ENCODE measurements around the gene MBD5.
"Not testable (repeated sequence)": the region's sequence is repeated elsewhere in the genome, so short reads cannot be mapped to it uniquely, and the experiment has no call there.

MBD5 gene

DNA sequence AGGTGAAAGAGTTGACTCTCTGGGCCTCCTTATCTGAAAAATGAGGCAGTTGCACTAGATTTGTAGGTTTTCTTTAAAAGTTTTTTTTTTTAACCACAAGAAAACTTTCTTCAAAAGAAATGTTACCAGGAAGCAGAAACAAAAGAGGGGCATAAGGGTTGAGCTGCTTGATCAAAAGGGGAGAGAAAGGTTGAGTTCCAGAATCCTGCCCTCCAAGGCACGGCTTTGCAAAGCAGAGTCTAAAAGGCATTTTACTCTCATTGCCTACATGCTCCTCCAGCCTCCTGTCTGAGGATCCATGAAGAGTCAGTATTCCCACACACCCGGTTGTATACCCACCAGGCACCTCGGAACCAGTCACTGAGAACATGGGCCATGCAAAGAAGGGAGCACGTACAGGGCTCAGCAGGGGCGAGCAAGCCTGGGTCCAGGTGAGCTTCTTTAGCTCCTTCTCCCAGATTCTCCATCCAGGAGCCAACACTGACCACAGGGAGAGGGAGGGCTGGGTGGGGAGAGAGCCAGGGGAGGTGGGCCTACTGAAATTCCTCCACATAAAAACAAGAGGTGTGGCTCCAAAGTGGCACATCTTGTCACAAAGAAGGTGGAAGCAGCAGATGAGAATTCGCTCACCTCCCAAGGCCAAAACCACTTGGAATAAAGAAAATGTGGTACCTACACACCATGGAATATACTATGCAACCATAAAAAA is 507.6 kb downstream of the MBD5 start:
- peak; percentile 40 for DNase-seq

DNA sequence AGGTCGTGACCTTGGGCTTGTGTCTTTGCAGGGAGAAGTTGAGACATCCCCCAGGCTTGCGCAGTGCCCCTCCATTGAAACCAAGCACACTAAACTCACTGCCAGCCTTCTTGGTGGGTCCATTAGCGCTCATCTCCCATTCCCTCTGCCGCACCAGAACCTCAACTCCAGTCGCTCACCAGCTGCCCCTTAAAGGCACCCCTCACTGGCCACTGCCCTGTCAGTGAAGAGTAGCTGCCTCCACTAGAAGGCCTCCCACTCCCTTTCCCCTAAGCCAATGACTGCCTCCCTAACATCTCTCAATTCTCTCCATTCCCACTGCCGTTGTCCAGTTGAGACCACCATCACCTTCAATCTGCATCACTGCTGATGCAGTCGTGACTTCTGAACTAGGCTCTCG is 508.9 kb downstream of the MBD5 start:
- DNase-seq = no peak

DNA sequence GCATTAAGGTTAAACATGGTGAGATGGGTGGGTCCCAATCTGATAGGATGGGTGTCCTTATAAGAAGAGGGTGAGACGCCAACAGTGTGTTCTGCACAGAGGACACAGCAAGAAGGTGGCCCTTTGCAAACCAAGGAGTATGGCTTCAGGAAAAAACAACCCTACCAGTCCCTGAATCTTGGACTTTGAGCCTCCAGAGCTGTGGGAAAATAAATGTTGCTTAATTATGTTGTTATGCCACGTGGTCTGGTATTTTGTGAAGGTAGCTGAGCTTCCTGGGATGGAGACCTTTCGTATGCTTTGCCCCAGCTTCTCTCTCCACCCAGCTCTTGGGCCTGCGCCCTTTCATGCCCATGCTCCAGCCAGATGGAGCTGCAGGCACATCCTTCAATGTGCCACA is 509.5 kb downstream of the MBD5 start:
- no peak for DNase-seq

DNA sequence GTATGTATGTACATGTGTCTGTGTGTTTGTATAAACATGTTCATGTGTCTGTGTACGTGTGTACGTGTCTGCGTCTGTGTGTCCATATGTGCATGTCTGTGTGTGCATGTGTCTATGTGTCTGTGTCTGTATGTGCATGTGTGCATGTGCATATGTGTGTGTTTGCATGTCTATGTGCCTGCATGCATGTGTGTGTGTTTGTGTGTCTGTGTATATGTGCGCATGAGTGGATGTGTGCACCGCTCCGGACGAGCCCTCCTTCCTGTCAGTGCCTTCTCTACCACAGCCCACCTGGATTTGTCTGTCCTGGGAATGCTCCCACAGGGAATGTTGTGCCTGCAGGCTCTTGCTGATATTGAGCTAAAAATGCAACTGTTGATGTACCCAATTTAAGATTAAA is 510.3 kb downstream of the MBD5 start:
- no peak for DNase-seq

DNA sequence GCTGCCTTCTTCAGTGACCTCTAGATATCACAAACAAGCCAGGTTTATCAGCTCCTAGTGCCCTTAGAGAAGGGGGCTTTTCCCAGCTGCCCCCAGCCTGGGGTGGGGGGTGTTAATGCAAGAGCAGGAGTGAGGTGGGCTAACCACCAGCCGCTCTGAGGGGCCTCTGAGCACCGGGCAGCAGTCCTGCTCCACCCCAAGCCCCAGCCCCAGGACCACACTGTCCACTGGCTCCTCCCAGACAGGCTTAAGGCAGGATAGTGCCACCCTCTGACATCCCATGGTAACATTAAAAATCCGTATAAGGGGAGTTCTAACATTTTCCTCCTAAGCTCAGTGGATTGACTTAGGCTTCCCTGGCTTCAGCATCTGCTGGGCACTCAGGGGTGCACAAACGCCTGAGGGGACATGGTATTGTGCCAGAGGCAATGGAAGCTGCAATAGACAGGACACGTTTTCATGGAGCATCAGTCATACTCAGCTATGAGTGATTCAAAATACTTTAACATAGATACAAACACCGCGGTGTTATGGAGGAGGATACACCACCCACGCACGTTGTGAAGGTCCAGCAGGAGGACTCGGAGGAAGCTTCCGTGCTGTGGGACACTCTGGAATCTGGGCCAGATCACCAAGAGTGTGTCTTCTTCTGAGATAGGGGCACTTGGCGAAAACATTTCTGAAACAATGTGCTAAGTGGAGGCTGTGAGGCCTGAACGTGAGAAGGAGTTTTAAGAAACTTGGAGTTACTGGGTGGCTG is 511.0 kb downstream of the MBD5 start:
- DNase-seq = no peak

DNA sequence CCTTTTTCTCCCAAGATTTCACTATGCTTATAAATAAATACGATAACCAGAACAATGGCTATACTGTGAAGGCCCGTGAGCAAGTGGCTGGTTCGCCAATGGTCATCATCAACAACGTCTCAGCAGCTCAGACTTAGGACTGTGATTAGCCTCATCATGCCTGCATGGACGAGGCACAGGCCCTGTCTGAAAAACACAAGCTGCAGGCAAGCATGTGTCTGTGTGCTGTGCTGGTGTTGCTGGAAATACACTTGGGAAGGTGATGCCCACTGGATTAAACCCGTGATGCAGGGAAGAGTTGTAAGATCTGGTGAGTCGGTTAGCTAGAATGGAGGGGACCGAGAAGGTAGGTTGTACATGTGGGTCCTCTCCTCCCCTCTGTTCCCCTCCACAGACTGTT is 512.1 kb downstream of the MBD5 start:
- no peak for DNase-seq

DNA sequence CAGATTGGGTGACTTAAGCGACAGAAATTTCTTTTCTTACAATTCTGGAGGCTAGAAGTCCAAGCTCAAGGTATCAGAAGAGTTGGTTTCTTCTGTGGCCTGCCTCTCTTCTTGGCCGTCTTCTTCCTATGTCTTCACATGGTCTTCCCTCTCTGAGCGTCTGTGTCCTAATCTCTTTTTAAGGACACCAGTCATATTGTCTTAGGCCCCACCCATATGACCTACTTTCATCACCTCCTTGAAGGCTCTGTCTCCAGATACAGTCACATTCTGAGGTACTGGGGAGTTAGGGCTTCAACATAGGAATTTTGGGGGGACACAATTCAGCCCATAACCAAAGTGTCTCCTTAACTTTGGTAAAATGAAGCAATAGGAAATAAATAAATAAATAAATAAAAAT is 512.8 kb downstream of the MBD5 start:
- no peak for DNase-seq

DNA sequence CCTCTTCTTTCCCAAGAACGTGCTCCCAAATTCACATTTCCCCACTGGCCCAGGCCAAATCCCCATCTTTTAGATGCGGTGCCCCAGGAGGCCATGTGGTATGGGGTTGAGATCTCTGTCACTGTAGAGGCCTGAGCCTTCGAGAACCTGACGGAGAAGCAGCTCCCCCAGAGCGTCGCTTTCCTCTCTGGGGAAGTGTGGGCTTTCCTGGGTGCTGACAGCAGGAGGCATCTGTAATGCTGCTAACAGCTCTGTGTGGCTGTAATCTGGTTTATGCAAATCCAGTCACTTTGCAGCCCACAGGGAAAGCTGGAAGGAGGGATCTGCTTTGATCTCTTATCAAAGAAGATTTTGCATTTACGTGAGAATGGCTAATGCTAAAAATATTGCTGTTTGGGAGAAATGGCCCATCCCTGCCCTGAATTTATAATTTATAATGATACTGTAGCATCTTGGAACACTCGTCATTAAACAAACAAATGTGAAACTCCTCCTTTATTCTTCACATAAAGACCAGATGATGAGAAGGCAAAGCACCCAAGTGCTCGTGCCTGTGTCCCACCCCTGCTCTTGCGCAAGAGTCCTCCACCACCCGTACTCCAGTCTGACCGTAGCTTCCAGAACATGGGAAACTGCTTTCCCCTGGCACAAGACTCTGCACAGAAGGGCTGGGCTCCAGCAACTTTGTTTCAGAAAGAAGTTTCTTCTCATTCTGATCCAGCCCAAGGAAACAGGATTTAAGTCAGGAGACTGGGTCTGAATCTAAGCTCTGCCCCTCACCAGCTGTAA is 513.7 kb downstream of the MBD5 start:
- no peak for DNase-seq

DNA sequence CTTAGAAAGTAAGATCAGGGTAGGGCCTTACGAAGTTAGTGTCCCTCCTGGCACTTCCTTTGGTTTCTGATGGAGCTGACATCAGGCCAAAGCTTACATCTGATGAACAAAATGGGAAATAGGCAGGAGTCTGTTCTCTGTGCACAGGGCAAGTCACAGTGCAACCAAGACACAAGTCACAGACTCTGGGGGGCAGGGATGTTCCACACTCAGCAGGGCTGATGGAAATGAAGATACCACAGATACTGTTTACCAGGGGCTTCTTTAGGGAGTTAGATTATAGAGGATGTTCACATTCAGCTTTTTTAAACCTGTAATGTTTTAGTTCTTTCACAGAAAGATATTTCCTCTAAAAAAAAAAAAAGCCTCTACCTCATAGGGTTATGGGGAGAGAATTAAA is 517.5 kb downstream of the MBD5 start:
- DNase-seq = no peak

DNA sequence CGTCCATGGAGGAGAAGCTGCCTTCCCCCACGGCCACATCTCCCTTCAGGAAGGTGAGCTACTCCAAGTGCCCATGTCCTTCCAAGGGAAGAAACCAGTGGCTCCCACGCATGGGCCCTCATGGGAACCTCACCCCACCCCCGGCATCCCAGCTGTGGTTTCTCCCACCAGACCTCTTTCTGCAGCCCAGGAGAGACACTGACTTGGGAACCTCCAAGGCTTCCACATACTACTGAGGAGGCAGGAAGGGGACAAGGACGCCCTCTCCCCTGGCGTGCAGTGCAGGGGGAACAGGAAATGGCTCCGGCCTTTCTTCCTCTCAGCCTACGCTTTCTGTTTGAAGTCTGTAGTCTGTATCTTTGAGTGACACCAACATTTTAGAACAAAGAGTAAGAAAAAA is 519.1 kb downstream of the MBD5 start:
- no peak for DNase-seq

DNA sequence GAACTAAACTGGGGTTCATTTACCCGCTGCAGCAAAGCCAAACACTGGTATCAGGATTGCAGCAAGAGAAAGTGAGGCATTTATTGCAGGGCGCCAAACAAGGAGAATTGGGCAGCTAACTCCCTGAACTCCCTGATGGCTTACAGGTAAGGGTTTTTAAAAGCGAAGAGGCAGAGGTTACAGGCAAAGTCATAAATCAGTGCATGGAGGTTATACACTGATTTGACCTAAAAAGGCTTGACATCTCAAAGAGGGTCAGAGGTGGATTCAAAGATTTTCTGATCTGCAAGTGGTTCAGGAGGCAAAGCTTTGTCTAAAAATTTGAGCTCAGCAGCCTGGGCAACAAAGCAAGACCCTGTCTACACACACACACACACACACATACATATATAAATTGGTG is 520.9 kb downstream of the MBD5 start:
- DNase-seq = no peak

DNA sequence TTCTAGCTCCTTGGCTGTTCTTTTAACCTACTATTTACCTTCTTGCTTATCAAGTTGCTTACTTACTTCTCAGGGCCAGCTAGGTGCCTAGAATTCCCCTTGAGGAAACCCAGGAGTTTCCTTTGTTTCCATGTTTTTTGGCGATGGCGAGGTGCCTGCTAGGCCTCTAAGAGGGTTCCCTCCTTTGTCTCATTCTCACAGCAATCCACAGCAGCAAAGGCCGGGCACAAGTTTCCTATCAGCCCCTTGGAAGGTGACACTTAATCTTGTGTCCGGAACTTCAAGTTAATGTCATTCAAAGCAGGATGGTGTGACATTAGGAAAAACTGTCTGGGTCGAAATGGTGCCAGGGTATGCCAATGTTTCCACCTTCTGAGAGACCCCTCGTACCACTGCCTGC is 521.7 kb downstream of the MBD5 start:
- DNase-seq = no peak

DNA sequence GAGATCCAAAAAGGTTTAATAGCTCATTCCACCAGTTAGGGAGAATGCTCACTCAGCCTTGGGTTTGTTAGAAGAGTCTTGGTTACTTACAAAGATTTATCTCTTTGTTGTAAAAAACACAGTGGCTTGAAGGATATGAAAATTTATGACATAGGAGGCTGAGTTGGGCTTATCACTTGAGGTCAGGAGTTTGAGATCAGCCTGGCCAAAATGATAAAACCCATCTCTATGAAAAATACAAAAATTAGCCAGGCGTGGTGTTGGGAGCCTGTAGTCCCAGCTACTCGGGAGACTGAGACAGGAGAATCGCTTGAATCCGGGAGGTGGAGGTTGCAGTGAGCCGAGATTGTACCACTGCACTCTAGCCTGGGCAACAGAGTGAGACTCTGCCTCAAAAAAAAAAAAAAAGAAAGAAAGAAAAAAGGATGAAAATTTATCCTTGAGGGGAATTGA is 522.2 kb downstream of the MBD5 start:
- not testable (repeated sequence) for DNase-seq

DNA sequence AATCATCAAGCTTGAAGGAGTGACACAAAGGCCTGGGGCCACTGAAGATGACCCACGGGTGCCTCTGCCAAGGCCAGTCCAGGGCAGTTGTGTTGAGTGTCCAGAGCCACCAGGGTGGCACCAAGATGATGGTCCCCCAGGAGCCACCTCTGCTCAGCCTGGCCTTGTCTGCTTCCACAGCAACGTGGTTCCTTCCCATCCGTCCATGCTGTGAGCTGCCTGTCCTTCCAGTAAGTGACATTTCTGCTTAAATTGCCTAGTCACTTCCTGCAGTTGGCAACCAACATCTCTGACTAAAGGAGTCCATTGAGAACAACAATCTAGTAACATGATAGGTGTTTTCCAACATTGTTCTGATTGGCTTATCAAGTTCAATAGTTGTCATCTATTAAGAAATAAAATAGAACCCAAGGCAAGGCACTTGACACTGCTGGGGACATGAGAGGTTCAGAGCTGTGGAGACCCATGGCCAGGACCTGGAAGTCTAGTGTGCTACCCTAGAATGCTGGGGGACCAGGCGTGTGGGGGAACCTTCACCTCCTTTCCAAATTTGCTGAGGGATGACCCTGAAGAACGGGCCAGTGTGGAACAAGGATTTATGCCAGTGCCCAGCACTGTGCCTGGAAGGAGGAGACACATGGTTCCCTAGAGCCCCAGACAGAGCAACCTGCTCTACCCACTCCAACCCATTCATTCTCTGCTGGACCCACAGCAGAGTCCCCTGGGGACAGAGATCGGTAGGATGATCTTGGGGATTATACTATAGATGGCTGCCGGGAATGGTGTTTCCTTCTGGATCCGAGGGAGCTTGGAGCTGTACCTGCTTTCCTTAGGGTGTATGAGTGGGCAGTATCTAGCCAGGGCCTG is 524.7 kb downstream of the MBD5 start:
- peak; percentile 44 for DNase-seq

DNA sequence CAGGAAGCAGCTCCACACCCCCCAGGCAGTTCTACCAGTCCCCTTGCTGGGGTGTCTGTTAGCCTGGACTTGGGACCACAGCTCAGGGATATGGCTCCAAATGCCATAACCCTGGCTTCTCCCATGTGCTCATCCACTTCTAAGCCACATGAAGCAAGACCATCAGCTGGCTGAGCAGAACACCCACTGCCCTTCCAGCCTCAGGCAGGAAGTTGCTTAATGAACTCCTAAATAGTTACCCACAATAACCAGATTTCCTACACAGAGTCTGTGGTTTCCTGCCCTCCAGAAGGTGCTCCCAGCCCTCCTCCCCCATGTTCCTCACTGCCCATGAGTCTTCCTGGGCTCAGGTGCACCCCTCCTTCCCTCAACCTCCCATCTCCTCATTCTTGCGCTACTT is 525.4 kb downstream of the MBD5 start:
- DNase-seq = no peak

DNA sequence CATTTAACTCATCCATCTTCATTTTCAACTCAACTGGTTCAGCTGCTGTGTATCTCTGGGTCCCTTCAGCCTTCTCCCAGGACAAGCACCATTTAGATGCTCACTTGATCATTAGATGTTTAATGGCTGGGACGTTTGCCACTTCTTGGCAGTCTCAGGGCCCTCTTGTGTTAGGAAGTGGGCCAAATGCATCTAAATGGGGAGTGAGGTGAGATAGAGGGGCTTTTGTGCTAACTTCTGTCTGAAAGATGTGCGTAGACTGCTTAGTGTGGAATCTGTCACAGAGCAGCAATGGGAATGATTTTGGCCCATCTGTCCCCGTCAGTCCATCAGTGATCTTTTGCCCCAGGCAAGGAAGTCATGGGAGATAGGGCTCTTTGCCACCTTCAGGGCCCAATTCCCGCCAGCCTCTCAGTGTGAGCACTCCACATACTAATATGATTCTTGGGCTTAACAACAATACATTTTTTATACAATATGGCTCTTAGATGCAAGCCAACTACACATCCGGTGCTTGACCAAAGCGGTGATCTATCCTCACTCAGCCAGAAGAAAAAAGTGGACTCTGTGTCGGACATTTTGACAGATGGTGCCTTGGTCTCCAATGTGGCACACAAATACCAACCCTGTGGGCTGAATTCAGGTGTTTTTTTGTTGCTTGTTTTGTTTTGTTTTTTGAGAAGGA is 528.0 kb downstream of the MBD5 start:
- DNase-seq = no peak

DNA sequence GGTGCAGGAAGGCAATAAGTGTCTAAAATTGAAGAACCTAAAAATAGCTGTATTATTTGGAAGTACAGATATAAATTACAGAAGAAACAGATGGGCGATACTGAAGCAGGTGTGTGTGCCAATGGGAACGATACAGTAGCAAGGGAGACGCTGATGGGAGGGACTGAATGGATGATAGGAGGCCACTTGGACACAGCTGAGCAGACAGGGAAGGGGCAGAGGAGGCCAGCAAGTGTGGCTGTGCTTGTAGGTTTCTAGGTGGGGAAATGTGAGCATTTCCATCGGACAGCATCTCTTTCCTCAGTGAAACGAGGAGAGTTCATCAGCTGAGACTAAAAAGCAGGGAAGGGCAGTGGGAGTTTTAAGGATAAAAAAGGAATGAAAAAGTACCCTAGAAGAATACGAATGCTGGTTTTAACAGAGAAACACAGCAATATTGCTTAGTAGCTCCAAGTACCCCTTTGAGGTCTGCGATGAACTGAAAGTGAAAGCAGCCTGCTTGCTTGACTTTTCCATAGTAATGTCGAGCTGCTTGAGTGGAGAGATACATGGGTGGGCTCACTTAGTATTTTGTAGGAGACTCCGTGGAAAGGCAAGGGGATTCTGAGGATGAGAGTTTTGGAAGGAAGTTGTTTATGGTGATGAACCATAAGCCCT is 531.9 kb downstream of the MBD5 start:
- DNase-seq = peak; percentile 40

DNA sequence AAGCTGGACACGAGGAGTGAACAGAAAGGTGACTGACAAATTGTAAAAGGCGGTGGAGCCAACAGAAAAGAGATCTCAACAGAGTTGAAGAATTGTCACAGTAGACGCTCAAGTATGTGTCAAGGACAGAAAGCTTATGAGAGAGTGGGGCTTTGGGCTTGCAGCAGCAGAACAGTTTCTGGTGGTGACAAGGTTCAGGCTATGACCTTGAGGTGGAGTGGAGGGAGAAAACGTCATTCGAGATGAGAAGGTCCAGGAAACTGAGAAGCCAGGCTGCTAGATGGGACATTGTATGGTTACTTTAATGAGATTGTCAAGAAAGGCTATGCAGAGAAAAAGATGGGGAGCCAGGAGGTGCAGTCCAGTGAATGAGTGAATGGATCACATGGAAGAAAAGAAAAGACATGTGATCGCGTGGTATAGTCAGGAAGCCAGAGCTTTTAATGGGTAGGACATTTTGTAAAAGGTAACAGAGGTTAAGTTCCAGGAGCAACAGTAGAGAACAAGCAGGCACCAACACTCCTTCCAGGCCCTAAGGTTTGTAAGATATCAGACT is 532.5 kb downstream of the MBD5 start:
- no peak for DNase-seq

DNA sequence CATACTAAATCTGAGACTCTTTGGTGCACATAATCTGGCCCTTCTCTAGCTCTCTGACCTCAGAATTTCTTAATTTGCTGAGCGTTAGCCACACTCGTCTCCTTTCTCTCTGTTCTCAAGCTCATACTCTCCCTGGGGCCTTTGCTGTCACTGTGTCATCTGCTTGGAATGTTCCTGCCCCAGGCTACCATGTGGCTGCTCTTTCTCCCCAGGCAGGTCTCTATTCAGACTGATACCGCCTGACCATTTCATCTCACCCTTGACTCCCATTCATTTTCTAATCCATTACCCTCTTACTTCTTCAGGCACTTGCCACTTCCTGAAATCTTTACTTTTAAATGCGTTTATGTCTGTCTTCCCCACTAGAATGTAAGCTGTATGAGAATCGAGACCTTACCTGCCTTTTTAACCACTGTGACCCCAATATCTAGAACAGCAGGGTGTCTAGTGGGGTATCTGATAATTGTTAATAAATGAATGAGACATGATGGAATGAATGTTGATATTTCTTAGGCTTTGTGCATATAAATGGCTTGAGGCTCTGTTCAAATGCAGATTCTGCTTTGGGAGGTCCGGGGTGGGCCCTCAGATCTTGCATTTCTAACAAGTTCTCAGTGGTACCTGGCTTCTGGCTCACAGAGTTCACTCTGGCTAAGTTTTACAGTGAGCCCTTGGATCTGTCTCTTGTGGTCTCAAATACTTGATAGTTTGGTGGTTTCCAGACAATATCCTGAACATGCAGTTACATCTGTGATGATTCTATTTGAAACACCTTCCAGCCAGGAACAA is 533.8 kb downstream of the MBD5 start:
- no peak for DNase-seq

DNA sequence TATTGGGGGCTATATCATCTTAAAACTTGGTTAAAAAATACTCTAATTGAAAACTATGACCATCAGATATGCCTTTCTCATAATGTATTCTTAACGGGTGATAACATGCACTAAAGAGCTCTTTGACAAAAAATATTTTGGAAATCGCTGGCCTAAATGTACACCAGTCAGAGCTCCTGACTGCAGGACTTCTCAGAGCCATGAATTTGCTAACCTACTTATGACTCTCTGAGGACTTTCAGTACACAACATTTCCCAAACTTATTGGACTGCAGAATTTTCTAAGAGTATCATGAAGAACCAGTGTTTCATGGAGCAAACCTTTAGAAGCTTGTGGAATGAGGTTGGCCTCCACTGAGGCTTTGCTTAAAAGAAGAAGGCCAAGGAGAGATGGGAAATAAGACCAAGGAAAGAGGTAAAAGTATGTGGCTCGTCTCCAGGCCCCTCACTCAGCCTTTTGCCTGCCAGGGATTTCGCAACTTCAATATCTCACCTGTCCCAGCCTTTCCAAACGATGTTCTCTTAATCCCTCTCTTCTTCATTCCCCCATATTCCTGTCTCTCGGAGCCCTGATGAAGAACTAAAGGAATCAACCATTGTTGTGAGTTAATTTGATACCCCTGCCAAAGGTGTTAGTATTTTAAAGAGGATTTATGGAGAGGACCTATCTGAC is 534.9 kb downstream of the MBD5 start:
- no peak for DNase-seq
